Activated T-cell treated with anti-CD3 and anti-CD28 coated beads, Interleukin-2, amount 50 U/mL, for 72 hours (primary cell): Measurements from ENCODE around the gene PPP1R36. TPM values are rescaled to one million over a fixed set of nuclear protein-coding genes. Genes with fewer than 3 reads are reported as not detected.
"Not testable (repeated sequence)": the region's sequence is repeated elsewhere in the genome, so short reads cannot be mapped to it uniquely, and the experiment has no call there.

ENCODE experiments used
- ATAC-seq, 2 donors: fragments of 150-1000 bp; cut with Tn5 transposase; replicated peaks in 1 of 2; 2 replicates each; pipeline ENCODE4 v1.10.0; 2021; ENCODE audit warnings: moderate library complexity in 2 of 2, mild to moderate bottlenecking in 1 of 2
- DNase-seq, 2 donors: peaks; one replicate each; pipeline ENCODE4 v3.0.0; 2021 to 2022; ENCODE audit warnings: mixed read lengths in 1 of 2
- H3K27ac Mint-ChIP-seq: one replicate; pipeline ENCODE4 v1.8.0; 2022; ENCODE audit warnings: mild to moderate bottlenecking, moderate library complexity, mixed read lengths
- H3K27me3 Mint-ChIP-seq: one replicate; pipeline ENCODE4 v1.8.0; 2022; ENCODE audit warnings: low read depth, mixed read lengths
- H3K36me3 Mint-ChIP-seq, 2 donors: one replicate each; pipeline ENCODE4 v1.8.0; 2022; ENCODE audit warnings: mixed read lengths in 2 of 2, mild to moderate bottlenecking in 1 of 2; ENCODE audit not compliant: insufficient read depth in 2 of 2
- H3K4me1 Mint-ChIP-seq: one replicate; pipeline ENCODE4 v1.8.0; 2022; ENCODE audit warnings: low read depth, mixed read lengths
- H3K4me3 Mint-ChIP-seq, 2 donors: one replicate each; pipeline ENCODE4 v1.8.0; 2022; ENCODE audit warnings: mild to moderate bottlenecking in 2 of 2, mixed read lengths in 2 of 2, moderate library complexity in 2 of 2
- H3K9me3 Mint-ChIP-seq, 2 donors: one replicate each; pipeline ENCODE4 v1.8.0; 2022; ENCODE audit warnings: mixed read lengths in 2 of 2
- total RNA-seq, 2 donors: library from RNA; stranded (reverse); gene quantifications; one replicate each; pipeline ENCODE4 v1.2.3, GENCODE V29; 2022

PPP1R36 gene
- total RNA-seq, 2 donors from 2014 or later: 0.16 TPM; not detected in 1

DNA sequence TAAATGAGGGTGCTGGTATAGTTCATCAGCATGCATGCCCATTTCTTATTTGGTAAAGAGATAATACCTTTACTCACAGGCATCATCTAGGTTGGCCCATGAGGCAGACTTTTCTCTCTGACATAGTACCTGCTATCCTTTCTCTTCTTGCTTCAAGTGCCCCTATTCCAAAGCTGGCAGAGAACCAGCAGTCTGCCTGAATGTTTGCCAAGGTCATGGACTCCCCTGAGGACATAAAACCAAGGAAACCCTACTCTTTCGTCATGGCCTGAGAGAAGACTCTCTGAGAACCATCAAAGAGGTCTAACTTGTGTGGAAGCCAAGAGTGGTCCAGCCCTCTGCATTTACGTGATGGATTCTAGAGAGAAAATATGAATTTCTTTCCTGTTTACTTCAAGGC, 11.9 kb downstream of the PPP1R36 start:
- DNase-seq (no peak), ATAC-seq (no peak)
- Mint-ChIP-seq H3K9me3 (no peaks in the 10 kb centered on the region), H3K36me3 (no peaks in the 10 kb centered on the region), H3K27ac (no peak overlapping the region), H3K4me1 (no peaks in the 10 kb centered on the region), H3K27me3 (peaks cover 6% of the 10 kb centered on the region), H3K4me3 (no peak overlapping the region)

DNA sequence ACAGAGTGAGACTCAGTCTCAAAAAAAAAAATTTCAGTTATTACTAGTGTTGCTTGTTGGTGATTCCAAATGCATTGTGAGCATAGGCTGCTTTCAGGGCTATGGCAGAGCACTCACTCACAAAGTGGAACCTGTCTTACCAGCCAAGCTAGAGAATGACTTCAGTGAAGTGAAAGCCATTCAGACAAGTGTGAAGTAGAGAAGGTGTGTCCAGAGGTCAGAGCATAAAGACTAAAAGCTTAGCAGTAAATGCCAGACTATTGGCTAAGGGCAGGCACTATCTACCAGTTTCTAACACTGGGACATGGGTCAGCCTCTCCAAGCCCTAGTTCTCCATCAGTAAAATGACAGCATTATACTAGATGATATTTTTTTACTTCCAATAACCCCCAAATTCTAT, 12.7 kb downstream of the PPP1R36 start:
- no peak for DNase-seq
- no peak overlapping the region for H3K27ac Mint-ChIP-seq
- H3K36me3 Mint-ChIP-seq: no peaks in the 10 kb centered on the region
- H3K4me3 Mint-ChIP-seq: no peak overlapping the region
- peaks cover 6% of the 10 kb centered on the region for H3K27me3 Mint-ChIP-seq
- H3K9me3 Mint-ChIP-seq: no peaks in the 10 kb centered on the region
- no peak for ATAC-seq
- H3K4me1 Mint-ChIP-seq: no peaks in the 10 kb centered on the region

DNA sequence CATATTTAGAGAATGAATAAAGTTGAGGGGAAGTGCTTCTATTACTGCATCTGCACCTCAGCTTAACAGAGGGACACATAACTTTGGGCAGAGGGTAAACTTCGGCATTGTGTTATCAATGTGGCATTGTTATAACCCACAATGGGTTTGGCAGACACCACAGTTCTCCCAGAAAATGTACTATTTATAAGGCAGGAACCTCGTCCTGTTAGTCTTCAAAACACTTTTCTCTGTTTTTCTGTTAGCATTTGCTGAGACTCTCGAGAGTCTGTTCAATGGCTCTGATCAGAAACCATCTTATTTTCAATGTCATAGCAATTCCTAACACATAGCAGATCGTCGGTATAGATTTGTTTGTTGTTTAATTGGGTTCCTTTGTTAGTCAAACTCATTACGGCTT, 13.9 kb downstream of the PPP1R36 start:
- ATAC-seq (no peak), DNase-seq (no peak)
- Mint-ChIP-seq H3K27ac (no peak overlapping the region), H3K36me3 (no peaks in the 10 kb centered on the region), H3K4me1 (no peaks in the 10 kb centered on the region), H3K27me3 (peaks cover 6% of the 10 kb centered on the region), H3K4me3 (no peak overlapping the region), H3K9me3 (no peaks in the 10 kb centered on the region)

DNA sequence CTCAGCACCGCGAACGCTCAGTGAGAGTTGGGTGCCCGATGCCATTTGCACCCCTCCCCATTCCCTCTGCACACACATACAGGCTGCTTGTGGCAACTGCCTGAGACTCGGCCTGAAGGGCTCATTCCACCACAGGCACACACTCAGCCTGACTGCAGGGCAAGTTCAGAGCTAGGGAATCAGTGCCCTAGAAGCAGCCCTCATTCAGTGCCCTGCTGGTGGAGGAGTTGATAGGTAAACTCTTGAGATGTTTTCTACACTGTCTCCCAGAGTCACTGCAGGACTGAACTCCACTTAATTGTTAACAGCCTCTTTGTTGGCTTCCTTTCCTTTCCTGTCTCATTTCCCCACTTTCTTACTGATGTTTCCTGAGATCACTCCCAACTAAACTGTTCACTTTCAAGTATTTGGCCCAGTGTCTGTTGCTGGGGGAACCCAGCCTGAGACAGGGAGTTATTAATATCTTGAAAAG, 16.9 kb downstream of the PPP1R36 start:
- Mint-ChIP-seq H3K4me1 (no peaks in the 10 kb centered on the region), H3K36me3 (no peaks in the 10 kb centered on the region), H3K4me3 (no peak overlapping the region), H3K9me3 (no peaks in the 10 kb centered on the region), H3K27me3 (peaks cover 6% of the 10 kb centered on the region), H3K27ac (no peak overlapping the region)
- ATAC-seq: no peak
- no peak for DNase-seq

DNA sequence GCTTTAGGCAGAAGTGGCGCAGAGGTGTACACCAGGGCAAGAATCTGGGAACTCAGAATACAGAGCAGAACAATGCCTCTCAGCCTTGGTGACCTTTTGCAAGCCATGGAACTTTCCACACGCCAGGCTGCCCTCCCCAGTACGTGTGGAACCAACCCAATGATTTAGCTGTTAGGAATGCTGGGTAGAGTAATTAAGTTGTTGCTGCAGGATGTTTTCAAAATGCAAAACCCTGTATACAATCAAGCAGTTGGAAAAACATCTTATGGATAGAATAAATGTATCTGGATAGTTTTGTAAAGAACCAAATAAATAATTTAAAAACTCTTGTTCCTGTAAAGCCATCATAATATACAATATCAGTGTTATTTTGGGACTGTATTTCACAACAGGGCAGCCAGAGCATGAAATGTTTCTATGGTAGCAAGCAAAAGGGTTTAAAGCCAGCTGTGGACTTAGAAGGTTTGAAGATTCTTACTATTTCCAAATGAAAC, 19.4 kb downstream of the PPP1R36 start:
- Mint-ChIP-seq H3K4me1 (no peaks in the 10 kb centered on the region), H3K4me3 (no peak overlapping the region), H3K9me3 (no peaks in the 10 kb centered on the region), H3K27me3 (peaks cover 6% of the 10 kb centered on the region), H3K27ac (no peak overlapping the region), H3K36me3 (no peaks in the 10 kb centered on the region)
- no peak for DNase-seq
- ATAC-seq: no peak

DNA sequence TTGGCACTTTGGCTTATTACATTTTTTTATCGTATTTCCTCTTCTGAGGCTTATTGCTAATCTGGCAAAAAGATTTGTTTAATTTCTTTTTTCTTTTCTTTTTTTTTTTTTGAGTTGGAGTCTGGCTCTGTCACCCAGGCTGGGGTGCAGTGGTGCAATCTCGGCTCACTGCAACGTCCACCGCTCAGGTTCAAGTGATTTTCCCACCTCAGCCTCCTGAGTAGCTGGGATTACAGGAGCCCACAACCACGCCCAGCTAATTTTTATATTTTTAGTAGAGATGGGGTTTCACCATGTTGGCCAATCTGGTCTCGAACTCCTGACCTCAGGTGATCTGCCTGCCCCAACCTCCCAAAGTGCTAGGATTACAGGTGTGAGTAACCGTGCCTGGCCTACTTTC, 19.9 kb downstream of the PPP1R36 start:
- not testable (repeated sequence) for H3K9me3 Mint-ChIP-seq, ATAC-seq, H3K4me1 Mint-ChIP-seq, H3K27ac Mint-ChIP-seq, H3K36me3 Mint-ChIP-seq, H3K27me3 Mint-ChIP-seq, H3K4me3 Mint-ChIP-seq, DNase-seq

DNA sequence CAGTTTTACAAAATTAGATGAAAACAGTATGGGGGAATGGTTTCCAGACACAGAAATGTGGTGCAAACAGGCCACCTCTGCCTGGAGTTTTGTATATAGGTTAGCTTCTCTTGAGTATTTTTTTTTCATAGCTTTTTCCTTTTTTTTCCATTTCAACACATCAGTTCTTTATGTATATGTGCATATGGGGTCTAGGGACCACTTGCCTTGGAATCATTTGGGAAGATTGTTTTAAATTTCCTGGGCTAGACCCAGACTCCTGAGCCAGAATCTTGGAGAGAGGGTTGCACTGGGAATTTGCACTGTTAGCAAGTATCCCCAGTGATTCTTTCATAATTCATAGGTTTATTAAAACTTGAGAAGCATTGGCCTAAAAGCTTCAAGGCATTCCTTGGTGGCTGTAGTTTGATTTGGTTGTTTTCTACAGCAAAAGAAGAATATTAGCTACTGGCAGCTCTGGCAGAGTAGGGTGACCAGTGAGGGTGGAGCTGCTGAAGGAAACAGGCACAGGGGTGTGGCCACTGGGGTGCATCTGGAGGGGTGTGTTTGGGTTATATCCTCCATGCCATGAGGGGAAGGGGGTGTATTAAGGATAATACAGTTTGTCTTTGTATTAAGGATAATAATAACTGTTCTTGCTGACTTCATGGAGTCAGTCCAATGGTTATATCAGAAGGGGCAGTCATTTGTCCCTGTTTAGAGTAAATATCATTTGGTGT, 22.8 kb downstream of the PPP1R36 start:
- Mint-ChIP-seq H3K4me3 (no peak overlapping the region), H3K4me1 (no peaks in the 10 kb centered on the region), H3K36me3 (no peaks in the 10 kb centered on the region), H3K27ac (no peak overlapping the region), H3K27me3 (no peaks in the 10 kb centered on the region), H3K9me3 (no peaks in the 10 kb centered on the region)
- ATAC-seq (no peak), DNase-seq (no peak)

DNA sequence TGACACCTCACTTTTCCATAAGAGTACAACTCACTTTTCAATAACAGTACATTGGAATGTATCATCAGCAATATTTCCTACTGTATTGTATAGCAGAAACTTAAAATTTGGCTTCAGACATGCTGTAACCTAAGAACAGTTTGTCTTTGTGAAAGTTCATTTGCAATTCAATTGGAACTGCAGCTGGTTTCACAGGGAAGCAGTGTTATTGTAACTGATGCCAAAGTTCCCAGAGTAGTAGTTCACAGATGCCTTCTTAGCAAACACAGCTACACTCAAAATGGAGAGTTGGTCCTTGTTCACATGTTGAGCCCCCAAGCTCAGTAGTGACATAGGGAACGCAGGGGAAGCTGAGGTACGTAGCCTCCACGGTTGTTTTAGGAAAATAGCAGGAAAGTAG, 23.3 kb downstream of the PPP1R36 start:
- Mint-ChIP-seq H3K4me1 (no peaks in the 10 kb centered on the region), H3K36me3 (no peaks in the 10 kb centered on the region), H3K9me3 (no peaks in the 10 kb centered on the region), H3K27me3 (no peaks in the 10 kb centered on the region), H3K4me3 (no peak overlapping the region), H3K27ac (no peak overlapping the region)
- ATAC-seq (no peak), DNase-seq (no peak)

DNA sequence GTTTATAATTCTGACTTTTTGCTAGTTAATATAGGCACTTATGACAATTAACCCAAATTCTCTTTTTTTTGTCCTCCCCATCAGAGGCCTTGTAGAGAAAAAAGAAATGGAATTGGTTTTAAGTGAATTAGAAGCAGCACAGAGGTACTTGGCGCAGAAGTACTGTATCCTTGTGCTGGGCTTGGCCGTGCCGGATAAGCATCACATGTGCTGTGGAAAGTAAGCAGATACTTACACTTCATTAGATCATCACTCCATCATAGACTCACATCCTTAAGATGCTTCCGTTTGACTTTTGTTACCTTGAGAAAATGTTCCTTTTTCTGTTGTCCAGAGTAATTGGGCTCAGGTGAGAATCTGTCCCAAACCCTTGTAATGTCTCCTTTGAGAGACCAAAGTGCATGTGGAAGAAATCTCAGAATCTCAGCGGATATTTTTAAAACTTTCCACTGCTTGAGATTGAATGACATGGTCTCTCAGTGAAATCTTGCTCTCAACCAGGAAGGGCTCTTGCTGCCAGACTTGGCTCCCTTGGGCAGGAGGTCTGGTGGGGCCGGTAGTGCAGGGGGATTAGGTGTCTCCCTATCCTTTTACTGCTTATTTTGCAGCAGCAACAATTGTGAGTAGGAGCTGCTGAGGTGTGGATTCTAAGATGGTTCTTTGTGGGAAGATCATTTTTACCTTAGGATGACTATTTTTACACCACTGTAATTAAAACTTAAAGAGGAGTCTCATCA, 24.8 kb downstream of the PPP1R36 start:
- no peaks in the 10 kb centered on the region for H3K36me3 Mint-ChIP-seq
- ATAC-seq (no peak), DNase-seq (no peak)
- no peaks in the 10 kb centered on the region for H3K27me3 Mint-ChIP-seq
- no peaks in the 10 kb centered on the region for H3K9me3 Mint-ChIP-seq
- H3K27ac Mint-ChIP-seq: no peak overlapping the region
- H3K4me3 Mint-ChIP-seq: no peak overlapping the region
- H3K4me1 Mint-ChIP-seq: no peaks in the 10 kb centered on the region

DNA sequence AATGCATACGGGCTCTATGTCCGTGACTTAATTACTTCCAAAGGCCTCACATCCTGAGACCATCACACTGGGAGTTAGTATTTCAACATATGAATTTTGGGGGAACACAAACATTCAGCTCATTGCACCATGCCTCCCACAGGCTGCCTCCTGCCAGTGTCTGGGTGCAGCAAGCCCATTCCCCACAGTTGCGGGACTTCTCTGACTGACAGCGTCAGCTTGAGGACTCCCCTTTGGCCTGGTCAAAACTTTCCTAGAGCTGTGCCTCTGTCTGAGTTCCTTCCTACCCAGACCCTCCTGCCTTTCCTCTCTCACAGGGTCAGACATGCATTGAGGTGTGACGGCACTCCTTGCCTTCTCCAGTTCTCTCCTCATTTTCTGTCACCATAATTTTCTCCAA, 27.4 kb downstream of the PPP1R36 start:
- H3K9me3 Mint-ChIP-seq: no peaks in the 10 kb centered on the region
- DNase-seq (no peak), ATAC-seq (no peak)
- H3K27ac Mint-ChIP-seq: no peak overlapping the region
- no peaks in the 10 kb centered on the region for H3K36me3 Mint-ChIP-seq
- no peaks in the 10 kb centered on the region for H3K27me3 Mint-ChIP-seq
- H3K4me3 Mint-ChIP-seq: no peak overlapping the region
- H3K4me1 Mint-ChIP-seq: no peaks in the 10 kb centered on the region

DNA sequence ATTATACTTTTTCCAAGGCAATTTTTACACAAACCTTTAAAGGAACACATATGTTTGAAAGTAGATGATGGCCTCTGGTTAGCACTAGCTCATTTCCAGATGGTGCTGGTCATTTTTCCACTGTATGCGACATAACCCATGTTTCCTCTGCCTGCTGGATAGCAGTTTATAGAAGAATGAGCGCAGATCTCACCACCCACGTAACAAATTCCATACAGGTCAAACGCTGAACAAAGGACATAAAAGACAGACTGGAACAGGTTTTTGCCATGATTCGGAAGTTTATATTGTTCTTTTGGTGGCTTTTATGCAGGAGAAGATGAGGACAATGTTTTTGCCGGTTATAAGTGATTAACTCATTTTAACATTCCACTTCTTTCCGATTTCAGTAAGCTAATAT, 30.7 kb downstream of the PPP1R36 start:
- H3K4me1 Mint-ChIP-seq: no peaks in the 10 kb centered on the region

DNA sequence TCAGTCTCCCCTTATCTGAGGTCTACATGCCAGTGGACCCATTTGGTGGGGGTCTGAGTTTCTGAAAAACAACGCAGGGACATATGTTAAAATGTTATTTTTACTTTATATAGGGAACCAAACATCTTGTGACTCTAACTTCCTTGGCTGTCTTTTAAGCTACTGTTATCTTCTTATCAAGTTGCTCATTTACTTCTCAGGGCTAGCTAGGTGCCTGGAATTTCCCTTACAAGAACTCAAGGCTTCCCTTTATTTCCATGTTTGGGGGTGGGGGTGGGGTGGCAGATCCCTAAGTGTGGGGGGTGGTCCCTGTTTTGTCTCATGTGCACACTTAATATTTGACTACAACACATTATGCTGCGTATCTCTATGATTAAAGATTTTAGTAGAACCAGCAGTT, 31.6 kb downstream of the PPP1R36 start:
- H3K4me3 Mint-ChIP-seq: no peak overlapping the region
- H3K36me3 Mint-ChIP-seq: no peaks in the 10 kb centered on the region
- no peak overlapping the region for H3K27ac Mint-ChIP-seq
- DNase-seq: no peak
- no peaks in the 10 kb centered on the region for H3K9me3 Mint-ChIP-seq
- ATAC-seq: no peak
- H3K27me3 Mint-ChIP-seq: no peaks in the 10 kb centered on the region
- no peaks in the 10 kb centered on the region for H3K4me1 Mint-ChIP-seq

More for the DNA sequence above, 30.7 kb downstream of the PPP1R36 start:
- Mint-ChIP-seq H3K27ac (no peak overlapping the region), H3K9me3 (no peaks in the 10 kb centered on the region), H3K36me3 (no peaks in the 10 kb centered on the region), H3K27me3 (no peaks in the 10 kb centered on the region), H3K4me3 (no peak overlapping the region)
- DNase-seq (no peak), ATAC-seq (no peak)

DNA sequence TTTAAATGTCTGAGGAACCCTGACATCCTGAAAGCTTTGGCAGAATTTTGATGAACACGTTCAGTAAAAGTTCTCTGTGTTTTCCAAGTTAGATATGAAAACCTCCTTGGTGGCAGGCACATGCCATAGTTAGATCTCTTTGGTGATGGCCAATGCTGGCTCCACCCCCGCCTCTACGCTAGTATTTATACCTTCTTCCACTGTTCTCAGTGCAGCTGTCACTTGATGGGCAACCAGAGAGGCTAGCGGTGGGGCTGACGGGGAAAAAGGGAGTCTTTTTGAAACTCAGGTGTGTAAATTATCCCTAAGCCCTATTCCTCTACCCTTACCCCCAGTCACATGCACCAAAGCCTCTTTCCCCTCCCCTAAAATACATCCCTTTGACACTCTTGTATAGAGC, 32.1 kb downstream of the PPP1R36 start:
- no peak overlapping the region for H3K4me3 Mint-ChIP-seq
- no peak overlapping the region for H3K27ac Mint-ChIP-seq
- ATAC-seq (no peak), DNase-seq (no peak)
- H3K27me3 Mint-ChIP-seq: no peaks in the 10 kb centered on the region
- H3K4me1 Mint-ChIP-seq: no peaks in the 10 kb centered on the region
- H3K9me3 Mint-ChIP-seq: no peaks in the 10 kb centered on the region
- no peaks in the 10 kb centered on the region for H3K36me3 Mint-ChIP-seq
